Peyer's patch (tissue), 4 donors: ENCODE data around the gene KLHL36.

Experiments
- CTCF ChIP-seq, 6 experiments: fragments of 450-650 bp in 4 of 6; fragments of 200-600 bp in 2 of 6; sonication (generic) in 1 of 6; IDR thresholded peaks; one replicate each; pipeline ENCODE4 v1.5.1; 2017 to 2019; ENCODE audit warnings: antibody characterized with exemption in 6 of 6, mild to moderate bottlenecking in 3 of 6, moderate library complexity in 1 of 6
- POLR2A ChIP-seq, 2 donors: fragments of 450-650 bp; IDR thresholded peaks; one replicate each; pipeline ENCODE4 v1.5.1; 2017; ENCODE audit warnings: antibody characterized with exemption in 2 of 2, mild to moderate bottlenecking in 2 of 2, moderate library complexity in 2 of 2

GRCh38 chr16:84680165-84680842, 32.0 kb downstream of the KLHL36 start:
- TF ChIP-seq CTCF (IDR thresholded peaks at IDR 0.05) (no peak), POLR2A (IDR thresholded peaks at IDR 0.05) (no peak)
